Brain microvascular endothelial cell (primary cell): ENCODE measurements around the gene CACNG1.

ENCODE experiments used
- DNase-seq: peaks from one replicate; pipeline ENCODE4 v3.0.0-alpha.2; 2020
- H3K27ac ChIP-seq: fragments of 250-450 bp; sonication (Bioruptor Pico); 2 replicates; pipeline ENCODE4 v1.5.1; 2020; ENCODE audit warnings: mild to moderate bottlenecking, moderate library complexity
- H3K27me3 ChIP-seq: fragments of 250-450 bp; sonication (Bioruptor Pico); replicated peaks from 2 replicates; pipeline ENCODE4 v1.5.1; 2020; ENCODE audit warnings: mild to moderate bottlenecking
- H3K36me3 ChIP-seq: fragments of 250-450 bp; sonication (Bioruptor Pico); replicated peaks from 2 replicates; pipeline ENCODE4 v1.5.1; 2020; ENCODE audit warnings: mild to moderate bottlenecking
- H3K4me3 ChIP-seq: 2 replicates; pipeline ENCODE4 v1.5.1; 2011; ENCODE audit warnings: low read depth, mild to moderate bottlenecking, control low read depth, low read length, moderate library complexity
- in situ Hi-C: cut with HindIII; loops from 2 replicates; pipeline ENCODE4 v1.10.0; 2017; ENCODE audit warnings: low sequenced_read_pairs, low pct_ligation_motif_present
- TF ChIP-seq, protein P1 (sequence below): IDR thresholded peaks from 2 replicates; pipeline ENCODE4 v1.5.1; 2011; ENCODE audit warnings: low read depth, mild to moderate bottlenecking, moderate library complexity, low read length, control low read depth, inconsistent platforms; ENCODE audit errors: missing control alignments

Gene CACNG1

DNA sequence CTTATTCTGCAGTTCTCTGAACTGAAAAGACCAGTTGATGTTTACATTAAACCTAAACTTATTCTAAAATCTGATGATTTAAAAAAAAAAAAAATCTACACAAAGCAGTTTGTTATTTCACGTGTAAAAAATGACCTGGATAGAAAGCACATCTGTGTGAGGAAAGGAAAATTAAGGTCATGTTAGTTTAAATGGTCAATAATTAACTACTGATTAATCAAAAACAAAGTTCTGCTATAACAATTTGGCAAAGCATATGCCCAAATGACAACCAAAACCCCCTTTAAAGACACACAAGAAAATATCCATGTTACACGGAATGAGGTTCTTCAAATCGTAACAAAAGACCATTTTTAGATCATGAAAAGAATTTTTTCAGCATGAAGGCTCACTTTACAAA is 30.4 kb downstream of the CACNG1 start:
- in situ Hi-C loops, result no loop called here
- H3K4me3 ChIP-seq, result no peak overlapping the region
- no peaks in the 10 kb centered on the region for H3K27me3 ChIP-seq
- no peak overlapping the region for H3K27ac ChIP-seq
- peaks cover 4% of the 10 kb centered on the region for H3K36me3 ChIP-seq
- TF ChIP-seq, protein P1, sequence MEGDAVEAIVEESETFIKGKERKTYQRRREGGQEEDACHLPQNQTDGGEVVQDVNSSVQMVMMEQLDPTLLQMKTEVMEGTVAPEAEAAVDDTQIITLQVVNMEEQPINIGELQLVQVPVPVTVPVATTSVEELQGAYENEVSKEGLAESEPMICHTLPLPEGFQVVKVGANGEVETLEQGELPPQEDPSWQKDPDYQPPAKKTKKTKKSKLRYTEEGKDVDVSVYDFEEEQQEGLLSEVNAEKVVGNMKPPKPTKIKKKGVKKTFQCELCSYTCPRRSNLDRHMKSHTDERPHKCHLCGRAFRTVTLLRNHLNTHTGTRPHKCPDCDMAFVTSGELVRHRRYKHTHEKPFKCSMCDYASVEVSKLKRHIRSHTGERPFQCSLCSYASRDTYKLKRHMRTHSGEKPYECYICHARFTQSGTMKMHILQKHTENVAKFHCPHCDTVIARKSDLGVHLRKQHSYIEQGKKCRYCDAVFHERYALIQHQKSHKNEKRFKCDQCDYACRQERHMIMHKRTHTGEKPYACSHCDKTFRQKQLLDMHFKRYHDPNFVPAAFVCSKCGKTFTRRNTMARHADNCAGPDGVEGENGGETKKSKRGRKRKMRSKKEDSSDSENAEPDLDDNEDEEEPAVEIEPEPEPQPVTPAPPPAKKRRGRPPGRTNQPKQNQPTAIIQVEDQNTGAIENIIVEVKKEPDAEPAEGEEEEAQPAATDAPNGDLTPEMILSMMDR, result no peak
- no peak for DNase-seq

DNA sequence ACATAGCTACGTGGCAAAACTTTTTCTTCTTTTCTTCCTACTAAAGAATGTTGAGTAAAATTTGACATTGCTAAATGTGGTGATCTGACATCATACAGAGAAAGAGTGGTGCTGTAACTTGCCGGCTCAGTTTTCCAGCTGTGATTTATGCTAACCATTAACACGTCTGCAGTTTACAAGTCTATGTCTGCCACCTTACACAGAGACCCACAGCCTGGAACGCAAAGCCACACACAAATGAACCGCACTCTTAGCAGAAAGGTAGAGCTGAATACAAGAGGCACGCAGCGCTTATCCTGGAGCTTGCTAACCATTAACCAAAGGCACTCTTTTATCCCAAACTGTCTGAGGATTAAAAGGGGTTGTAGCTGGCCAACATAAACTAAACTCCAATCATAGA is 31.9 kb downstream of the CACNG1 start:
- in situ Hi-C loops, result no loop called here
- H3K36me3 ChIP-seq, result peaks cover 4% of the 10 kb centered on the region
- H3K27me3 ChIP-seq, result no peaks in the 10 kb centered on the region
- no peak overlapping the region for H3K4me3 ChIP-seq
- H3K27ac ChIP-seq, result no peak overlapping the region
- TF ChIP-seq, protein P1, result no peak
- no peak for DNase-seq

DNA sequence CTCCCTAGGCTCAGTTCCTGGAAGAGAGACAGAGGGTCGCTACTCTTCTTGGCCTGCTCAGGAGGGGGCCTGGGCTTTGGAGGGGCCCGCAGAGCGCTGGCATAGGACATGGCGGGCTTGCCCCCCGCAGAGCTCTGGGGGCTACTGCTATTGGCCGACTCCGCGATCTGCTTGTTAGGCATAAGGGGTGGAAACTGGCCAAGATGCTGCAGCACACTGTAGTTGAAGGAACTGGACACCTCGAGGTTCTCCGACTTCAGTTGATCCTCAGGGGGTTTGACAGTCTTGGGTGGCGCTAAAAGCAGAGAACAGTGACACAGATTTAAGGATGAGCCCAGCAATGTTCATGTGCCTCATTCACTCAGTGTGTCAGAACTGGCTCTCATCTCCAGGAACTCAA is 33.9 kb downstream of the CACNG1 start:
- in situ Hi-C loops, result no loop called here
- TF ChIP-seq, protein P1, result no peak
- H3K36me3 ChIP-seq, result peaks cover 4% of the 10 kb centered on the region

GRCh38 chr17:67079491-67079890 is 35.1 kb downstream of the CACNG1 start:
- TF ChIP-seq, protein P1, result no peak
- in situ Hi-C loops, result no loop called here
- H3K36me3 ChIP-seq, result peaks cover 4% of the 10 kb centered on the region
- no peaks in the 10 kb centered on the region for H3K27me3 ChIP-seq
- no peak overlapping the region for H3K4me3 ChIP-seq
- DNase-seq, result no peak
- H3K27ac ChIP-seq, result no peak overlapping the region

More for the DNA sequence above, 33.9 kb downstream of the CACNG1 start:
- H3K4me3 ChIP-seq, result no peak overlapping the region
- DNase-seq, result no peak
- no peak overlapping the region for H3K27ac ChIP-seq
- no peaks in the 10 kb centered on the region for H3K27me3 ChIP-seq

DNA sequence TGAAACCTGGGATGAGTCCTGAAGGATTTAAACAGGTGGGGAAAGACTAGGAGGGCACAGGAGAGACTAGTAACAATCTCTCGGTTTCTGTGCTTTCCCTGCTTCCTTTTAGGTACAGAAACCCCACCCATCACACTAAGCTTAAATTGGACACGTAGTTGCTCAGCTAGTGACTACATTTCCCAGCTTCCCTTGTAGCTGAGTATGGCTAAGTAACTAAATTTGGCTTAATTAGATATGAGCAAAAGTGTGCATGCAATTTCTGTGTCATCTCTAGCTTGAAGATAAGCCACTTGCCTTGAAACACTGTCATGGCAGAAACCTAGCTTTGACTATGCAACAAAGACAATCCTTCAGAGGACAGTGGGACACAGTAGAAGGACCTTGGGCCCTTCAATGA is 36.5 kb downstream of the CACNG1 start:
- Histone ChIP-seq H3K27ac (no peak overlapping the region), H3K4me3 (no peak overlapping the region), H3K27me3 (no peaks in the 10 kb centered on the region), H3K36me3 (peaks cover 10% of the 10 kb centered on the region)
- TF ChIP-seq, protein P1, result no peak
- no peak for DNase-seq
- in situ Hi-C loops, result no loop called here

- DNase-seq, result no peak
Observed at GRCh38 chr17:67082107-67082506, 37.8 kb downstream of the CACNG1 start.

More at GRCh38 chr17:67082107-67082506, 37.8 kb downstream of the CACNG1 start:
- Histone ChIP-seq H3K36me3 (peaks cover 17% of the 10 kb centered on the region), H3K27ac (no peak overlapping the region), H3K27me3 (no peaks in the 10 kb centered on the region), H3K4me3 (no peak overlapping the region)
- in situ Hi-C loops, result no loop called here
- TF ChIP-seq, protein P1, result no peak
